ENCODE results near the gene ZBTB49.

ZBTB49 gene

DNA sequence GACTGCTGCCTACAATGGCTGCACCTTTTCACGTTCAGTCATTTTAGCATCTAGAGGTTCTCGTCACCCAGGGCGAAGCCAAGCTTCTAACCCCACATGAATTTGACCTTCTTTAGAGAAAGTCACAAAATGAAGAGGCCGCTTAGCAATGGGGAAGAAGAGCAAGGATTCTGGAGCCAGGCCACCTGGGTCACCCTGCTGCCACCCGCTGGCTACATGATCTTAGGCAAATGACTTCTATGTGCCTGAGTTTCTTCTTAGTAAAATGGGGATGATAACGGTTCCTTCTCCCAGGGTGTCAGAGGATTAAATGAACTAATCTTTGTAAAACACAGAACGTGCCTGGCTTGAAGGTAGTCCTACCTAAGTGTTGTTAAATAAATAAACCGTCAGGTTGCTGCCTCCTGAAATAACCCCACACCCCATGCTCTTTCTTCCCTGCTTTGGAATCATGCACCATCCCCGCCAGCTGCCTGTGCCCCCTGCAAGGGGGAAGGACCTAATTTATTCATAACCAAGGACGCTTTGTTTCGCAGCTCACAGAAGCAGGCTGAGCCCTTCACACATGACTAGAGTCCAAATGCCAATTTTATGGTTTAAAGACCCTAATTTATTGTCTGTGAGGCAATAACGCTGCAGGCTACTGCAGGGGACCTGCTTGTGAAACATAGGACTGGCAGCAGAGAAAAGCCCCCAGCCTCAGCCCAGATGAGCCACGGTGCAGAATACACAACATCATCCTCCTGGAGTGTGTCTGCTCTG, 68.2 kb downstream of the ZBTB49 start:
- no peak for DNase-seq (ENCODE audit: low read depth in 2 of 2)

- no peak for DNase-seq (ENCODE audit: low read depth in 2 of 2)
Measured at GRCh38 chr4:4361883-4362282, 71.8 kb downstream of the ZBTB49 start.

DNA sequence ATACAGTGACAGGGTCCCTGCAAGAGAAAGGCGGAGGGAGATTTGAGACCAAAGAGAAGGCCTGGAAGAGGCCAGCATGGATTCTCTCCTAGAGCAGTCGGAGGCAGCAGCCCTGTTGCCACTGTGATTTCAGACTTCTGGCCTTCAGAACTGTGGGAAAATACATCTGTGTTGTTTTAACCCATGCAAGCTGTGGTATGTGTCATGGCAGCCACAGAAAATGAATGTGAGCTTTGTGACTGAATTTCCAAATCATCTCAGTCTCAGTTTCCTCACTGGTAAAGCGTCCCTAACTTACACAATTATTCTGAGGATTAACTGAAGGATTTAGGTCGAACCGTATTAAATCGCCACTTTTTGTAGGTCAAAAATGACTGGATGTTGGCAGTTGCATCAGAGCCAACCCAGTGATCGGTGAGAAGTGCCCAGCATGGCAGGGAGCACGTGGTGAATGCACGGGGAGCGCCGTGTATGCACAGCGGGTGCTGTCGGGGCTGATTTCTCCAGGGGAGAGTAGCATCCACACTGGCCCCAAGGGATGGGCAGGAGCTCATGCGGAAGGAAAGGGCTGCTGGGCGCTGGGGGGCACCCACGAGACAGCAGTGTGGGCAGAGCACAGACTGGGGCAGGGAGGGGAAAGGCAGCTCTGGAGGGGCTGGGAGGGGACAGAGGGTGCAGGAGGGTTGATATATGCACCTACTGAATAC, 73.1 kb downstream of the ZBTB49 start:
- DNase-seq (ENCODE audit: low read depth in 2 of 2), result no peak

DNA sequence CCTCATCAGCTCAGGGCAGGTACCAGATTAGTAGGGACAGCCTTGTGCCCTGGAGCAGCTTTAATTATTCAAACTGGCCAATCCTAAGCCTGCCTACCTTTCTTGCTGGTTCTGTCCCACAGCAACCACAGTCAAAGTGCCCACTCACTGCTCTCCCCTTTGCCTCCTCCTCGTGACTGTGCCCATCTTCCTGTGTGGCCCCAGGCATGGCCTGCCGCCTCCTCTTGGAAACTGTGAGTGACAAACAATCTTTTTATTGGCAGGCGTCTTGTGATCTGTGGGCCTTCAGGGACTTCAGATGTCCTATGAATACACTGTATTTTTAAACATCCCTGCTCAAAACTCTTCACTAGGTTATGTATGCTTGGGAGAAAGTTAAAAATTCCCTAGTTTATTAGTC, 74.0 kb downstream of the ZBTB49 start:
- no peak for DNase-seq (ENCODE audit: low read depth in 2 of 2)

DNA sequence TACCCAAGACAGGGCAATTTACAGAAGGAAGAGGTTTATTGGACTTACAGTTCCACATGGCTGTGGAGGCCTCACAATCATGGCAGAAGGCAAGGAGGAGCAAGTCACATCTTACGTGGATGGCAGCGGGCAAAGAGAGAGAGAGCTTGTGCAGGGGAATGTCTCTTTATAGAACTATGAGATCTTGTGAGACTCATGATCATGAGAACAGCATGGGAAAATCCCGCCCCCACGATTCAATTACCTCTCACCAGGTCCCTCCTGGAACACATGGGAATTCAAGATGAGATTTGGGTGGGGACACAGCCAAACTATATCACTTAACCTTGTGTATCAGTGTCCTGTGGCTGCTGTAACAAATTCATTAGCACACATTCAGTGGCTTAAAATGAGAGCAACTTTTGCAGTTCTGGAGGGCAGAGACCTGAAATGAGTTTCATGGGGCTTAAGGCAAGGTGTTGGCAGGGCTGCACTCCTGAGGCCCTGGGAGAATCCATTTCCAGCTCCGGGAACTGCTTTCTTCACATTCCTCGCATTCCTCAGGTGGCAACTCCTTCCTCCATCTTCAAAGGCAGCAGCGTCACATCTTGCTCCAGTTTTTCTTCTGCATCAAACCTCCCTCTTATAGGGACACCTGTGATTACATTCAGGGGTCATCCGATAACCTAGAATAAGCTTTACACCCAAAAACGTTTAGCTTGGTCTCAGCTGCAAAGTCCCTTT, 74.6 kb downstream of the ZBTB49 start:
- no peak for DNase-seq (ENCODE audit: low read depth in 2 of 2)

DNA sequence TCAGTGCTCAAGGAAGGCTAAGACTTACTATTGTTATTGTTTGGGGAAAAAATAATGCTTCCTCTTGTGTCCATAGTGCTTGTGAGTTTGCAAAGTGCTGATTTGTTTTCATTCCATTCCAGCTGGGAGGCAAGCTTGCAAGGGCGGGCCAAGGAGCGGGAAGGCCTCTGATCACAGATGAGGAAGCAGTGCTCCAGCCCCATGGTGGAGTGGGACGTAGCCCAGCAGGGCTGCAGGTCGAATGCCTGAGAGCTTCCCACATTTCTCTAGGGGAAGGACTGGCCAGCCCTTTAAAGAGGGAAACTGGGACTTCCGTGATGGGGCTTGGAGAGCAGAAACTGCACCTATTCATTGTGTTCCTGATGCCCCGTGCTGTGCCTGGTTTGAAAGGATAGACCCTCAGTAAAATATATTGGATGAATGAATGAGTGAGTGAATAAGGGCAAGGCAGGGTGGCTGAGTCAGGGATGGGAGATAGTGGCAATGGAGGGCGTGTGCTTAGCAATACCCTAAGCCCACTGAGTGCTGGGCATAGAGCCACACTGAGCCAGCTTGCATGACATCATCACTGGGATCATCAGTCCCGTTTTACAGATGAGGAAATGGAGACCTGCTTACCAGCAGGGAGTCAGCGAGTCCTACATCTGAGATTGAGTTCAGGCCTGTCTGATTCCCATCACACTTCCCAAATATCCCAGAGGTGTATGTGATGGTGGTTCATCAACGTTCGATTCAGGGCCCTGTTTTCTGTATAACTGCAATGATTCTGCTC, 78.9 kb downstream of the ZBTB49 start:
- no peak for DNase-seq (ENCODE audit: low read depth in 2 of 2)

Data from stimulated activated CD8-positive, alpha-beta memory T cell treated with anti-CD3 and anti-CD28 coated beads, Interleukin-7, amount 100 ng/mL, for 4 hours (primary cell).